ENCODE data around the gene TEX101.
"Not testable (repeated sequence)": the region's sequence is repeated elsewhere in the genome, so short reads cannot be mapped to it uniquely, and the experiment has no call there.

The TEX101 gene

GRCh38 chr19:43383759-43384158 lies 30.9 kb upstream of the TEX101 start:
- not testable (repeated sequence) for H3K9ac ChIP-seq (ENCODE audit: low read length); H3K4me1 ChIP-seq (ENCODE audit: control insufficient read depth, insufficient read depth, low read length); H3K9me3 ChIP-seq (ENCODE audit: control insufficient read depth, insufficient read depth, low read depth, low read length); H3K27ac ChIP-seq (ENCODE audit: low read depth, low read length); H3K36me3 ChIP-seq (ENCODE audit: control insufficient read depth, insufficient read depth, low read length); H3K27me3 ChIP-seq (ENCODE audit: control insufficient read depth, insufficient read depth, low read length); H3K4me3 ChIP-seq (ENCODE audit: low read depth, low read length)

- not testable (repeated sequence) for H3K4me3 ChIP-seq (ENCODE audit: low read depth, low read length); H3K27ac ChIP-seq (ENCODE audit: low read depth, low read length)
These were observed 23.7 kb upstream of the TEX101 start for GRCh38 chr19:43390903-43391551.

GRCh38 chr19:43391552-43391935 lies 23.1 kb upstream of the TEX101 start:
- not testable (repeated sequence) for H3K27me3 ChIP-seq (ENCODE audit: control insufficient read depth, insufficient read depth, low read length); H3K36me3 ChIP-seq (ENCODE audit: control insufficient read depth, insufficient read depth, low read length); H3K4me3 ChIP-seq (ENCODE audit: low read depth, low read length); H3K9me3 ChIP-seq (ENCODE audit: control insufficient read depth, insufficient read depth, low read depth, low read length); H3K4me1 ChIP-seq (ENCODE audit: control insufficient read depth, insufficient read depth, low read length); H3K27ac ChIP-seq (ENCODE audit: low read depth, low read length); H3K9ac ChIP-seq (ENCODE audit: low read length)

More at GRCh38 chr19:43390903-43391551, 23.7 kb upstream of the TEX101 start:
- H3K27me3 ChIP-seq (ENCODE audit: control insufficient read depth, insufficient read depth, low read length); H3K9me3 ChIP-seq (ENCODE audit: control insufficient read depth, insufficient read depth, low read depth, low read length); H3K9ac ChIP-seq (ENCODE audit: low read length); H3K36me3 ChIP-seq (ENCODE audit: control insufficient read depth, insufficient read depth, low read length); H3K4me1 ChIP-seq (ENCODE audit: control insufficient read depth, insufficient read depth, low read length): not testable (repeated sequence)

- not testable (repeated sequence) for H3K4me3 ChIP-seq (ENCODE audit: low read depth, low read length); H3K9ac ChIP-seq (ENCODE audit: low read length); H3K9me3 ChIP-seq (ENCODE audit: control insufficient read depth, insufficient read depth, low read depth, low read length); H3K27ac ChIP-seq (ENCODE audit: low read depth, low read length); H3K36me3 ChIP-seq (ENCODE audit: control insufficient read depth, insufficient read depth, low read length); H3K27me3 ChIP-seq (ENCODE audit: control insufficient read depth, insufficient read depth, low read length); H3K4me1 ChIP-seq (ENCODE audit: control insufficient read depth, insufficient read depth, low read length)
These were observed 21.2 kb upstream of the TEX101 start for GRCh38 chr19:43393501-43393900.

- H3K9ac ChIP-seq (ENCODE audit: low read length): no peak overlapping the region
- no peak overlapping the region for H3K27ac ChIP-seq (ENCODE audit: low read depth, low read length)
- no peaks in the 10 kb centered on the region for H3K9me3 ChIP-seq (ENCODE audit: control insufficient read depth, insufficient read depth, low read depth, low read length)
- no peak overlapping the region for H3K4me3 ChIP-seq (ENCODE audit: low read depth, low read length)
- no peaks in the 10 kb centered on the region for H3K27me3 ChIP-seq (ENCODE audit: control insufficient read depth, insufficient read depth, low read length)
- H3K4me1 ChIP-seq (ENCODE audit: control insufficient read depth, insufficient read depth, low read length): no peaks in the 10 kb centered on the region
- H3K36me3 ChIP-seq (ENCODE audit: control insufficient read depth, insufficient read depth, low read length): no peaks in the 10 kb centered on the region
These were observed 19.1 kb upstream of the TEX101 start for GRCh38 chr19:43395561-43395960.

- no peak overlapping the region for H3K27ac ChIP-seq (ENCODE audit: low read depth, low read length)
- no peaks in the 10 kb centered on the region for H3K27me3 ChIP-seq (ENCODE audit: control insufficient read depth, insufficient read depth, low read length)
- no peaks in the 10 kb centered on the region for H3K9me3 ChIP-seq (ENCODE audit: control insufficient read depth, insufficient read depth, low read depth, low read length)
- peaks cover 6% of the 10 kb centered on the region for H3K4me1 ChIP-seq (ENCODE audit: control insufficient read depth, insufficient read depth, low read length)
- no peaks in the 10 kb centered on the region for H3K36me3 ChIP-seq (ENCODE audit: control insufficient read depth, insufficient read depth, low read length)
- no peak overlapping the region for H3K4me3 ChIP-seq (ENCODE audit: low read depth, low read length)
- H3K9ac ChIP-seq (ENCODE audit: low read length): no peak overlapping the region
These were observed 8.4 kb upstream of the TEX101 start for GRCh38 chr19:43406297-43406696.

- no peaks in the 10 kb centered on the region for H3K27me3 ChIP-seq (ENCODE audit: control insufficient read depth, insufficient read depth, low read length)
- peaks cover 6% of the 10 kb centered on the region for H3K4me1 ChIP-seq (ENCODE audit: control insufficient read depth, insufficient read depth, low read length)
- H3K9me3 ChIP-seq (ENCODE audit: control insufficient read depth, insufficient read depth, low read depth, low read length): peaks cover 5% of the 10 kb centered on the region
- H3K9ac ChIP-seq (ENCODE audit: low read length): no peak overlapping the region
- H3K36me3 ChIP-seq (ENCODE audit: control insufficient read depth, insufficient read depth, low read length): no peaks in the 10 kb centered on the region
- H3K4me3 ChIP-seq (ENCODE audit: low read depth, low read length): no peak overlapping the region
- H3K27ac ChIP-seq (ENCODE audit: low read depth, low read length): no peak overlapping the region
These were observed 7.2 kb upstream of the TEX101 start for GRCh38 chr19:43407416-43408005.

GRCh38 chr19:43408043-43408442 lies 6.6 kb upstream of the TEX101 start:
- Histone ChIP-seq H3K27ac (ENCODE audit: low read depth, low read length) (no peak overlapping the region), H3K4me1 (ENCODE audit: control insufficient read depth, insufficient read depth, low read length) (peaks cover 6% of the 10 kb centered on the region), H3K27me3 (ENCODE audit: control insufficient read depth, insufficient read depth, low read length) (no peaks in the 10 kb centered on the region), H3K9ac (ENCODE audit: low read length) (no peak overlapping the region), H3K4me3 (ENCODE audit: low read depth, low read length) (no peak overlapping the region), H3K9me3 (ENCODE audit: control insufficient read depth, insufficient read depth, low read depth, low read length) (peaks cover 10% of the 10 kb centered on the region), H3K36me3 (ENCODE audit: control insufficient read depth, insufficient read depth, low read length) (no peaks in the 10 kb centered on the region)

GRCh38 chr19:43409415-43409814 lies 5.3 kb upstream of the TEX101 start:
- Histone ChIP-seq H3K27me3 (ENCODE audit: control insufficient read depth, insufficient read depth, low read length) (no peaks in the 10 kb centered on the region), H3K4me1 (ENCODE audit: control insufficient read depth, insufficient read depth, low read length) (peaks cover 6% of the 10 kb centered on the region), H3K4me3 (ENCODE audit: low read depth, low read length) (no peak overlapping the region), H3K27ac (ENCODE audit: low read depth, low read length) (no peak overlapping the region), H3K9ac (ENCODE audit: low read length) (no peak overlapping the region), H3K36me3 (ENCODE audit: control insufficient read depth, insufficient read depth, low read length) (no peaks in the 10 kb centered on the region), H3K9me3 (ENCODE audit: control insufficient read depth, insufficient read depth, low read depth, low read length) (peaks cover 19% of the 10 kb centered on the region)

GRCh38 chr19:43412441-43412840 lies 2.2 kb upstream of the TEX101 start:
- H3K4me3 ChIP-seq (ENCODE audit: low read depth, low read length): no peak overlapping the region
- no peaks in the 10 kb centered on the region for H3K36me3 ChIP-seq (ENCODE audit: control insufficient read depth, insufficient read depth, low read length)
- no peak overlapping the region for H3K9ac ChIP-seq (ENCODE audit: low read length)
- peaks cover 24% of the 10 kb centered on the region for H3K9me3 ChIP-seq (ENCODE audit: control insufficient read depth, insufficient read depth, low read depth, low read length)
- no peak overlapping the region for H3K27ac ChIP-seq (ENCODE audit: low read depth, low read length)
- peaks cover 4% of the 10 kb centered on the region for H3K4me1 ChIP-seq (ENCODE audit: control insufficient read depth, insufficient read depth, low read length)
- H3K27me3 ChIP-seq (ENCODE audit: control insufficient read depth, insufficient read depth, low read length): no peaks in the 10 kb centered on the region

GRCh38 chr19:43416951-43417623 lies 2.4 kb downstream of the TEX101 start:
- Histone ChIP-seq H3K9me3 (ENCODE audit: control insufficient read depth, insufficient read depth, low read depth, low read length) (peaks cover 22% of the 10 kb centered on the region), H3K4me1 (ENCODE audit: control insufficient read depth, insufficient read depth, low read length) (peaks cover 12% of the 10 kb centered on the region; the same call in 1 of the 2 replicates), H3K4me3 (ENCODE audit: low read depth, low read length) (no peak overlapping the region), H3K36me3 (ENCODE audit: control insufficient read depth, insufficient read depth, low read length) (no peaks in the 10 kb centered on the region), H3K27ac (ENCODE audit: low read depth, low read length) (no peak overlapping the region), H3K27me3 (ENCODE audit: control insufficient read depth, insufficient read depth, low read length) (no peaks in the 10 kb centered on the region), H3K9ac (ENCODE audit: low read length) (no peak overlapping the region)

Data from HUES6 (cell line).